Measurements from ENCODE around the gene DIAPH3. TPM values are rescaled to one million over a fixed set of nuclear protein-coding genes. Genes with fewer than 3 reads are reported as not detected.

Gene DIAPH3
- polyA plus RNA-seq, 1 donor from 2014 or later, result 0.37 TPM

DNA sequence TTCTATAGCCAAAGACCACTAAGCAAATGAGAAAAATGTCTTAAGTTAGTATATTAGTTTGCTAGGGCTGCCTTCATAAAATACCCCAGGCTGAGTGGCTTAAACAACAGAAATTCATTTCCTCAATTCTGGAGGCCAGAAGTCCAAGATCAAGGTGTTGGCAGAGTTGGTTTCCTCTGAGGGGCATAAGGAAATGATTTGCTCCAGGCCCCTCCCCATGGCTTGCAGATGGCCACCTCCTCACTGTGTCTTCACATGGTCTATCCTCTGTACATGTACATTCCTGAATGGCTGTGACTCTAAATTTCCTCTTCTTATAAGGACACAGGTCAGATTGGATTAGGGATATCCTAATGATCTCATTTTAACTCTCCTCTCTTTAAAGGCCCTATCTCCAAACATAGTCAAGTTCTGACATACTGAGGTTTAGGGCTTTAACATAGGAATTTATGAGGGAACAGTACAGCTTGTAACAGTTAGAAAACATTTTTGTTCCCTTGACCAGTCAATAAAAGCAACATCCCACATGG is 307.4 kb downstream of the DIAPH3 start:
- Histone ChIP-seq H3F3A (ENCODE audit: insufficient read depth, low read length, poor library complexity, severe bottlenecking) (no peaks in the 10 kb centered on the region), H3K9me3 (ENCODE audit: low read length) (no peaks in the 10 kb centered on the region), H2AFZ (ENCODE audit: low read depth, low read length) (no peak overlapping the region), H3K4me3 (ENCODE audit: low read length) (no peak overlapping the region), H3K27ac (ENCODE audit: low read length) (no peak overlapping the region), H3K9ac (ENCODE audit: low read length) (no peak overlapping the region), H4K20me1 (ENCODE audit: insufficient read depth) (no peaks in the 10 kb centered on the region), H3K27me3 (ENCODE audit: insufficient read depth, low read depth, low read length) (no peaks in the 10 kb centered on the region), H3K4me2 (ENCODE audit: low read length) (no peak overlapping the region), H3K79me2 (replicated peaks; ENCODE audit: insufficient read depth, low read length) (no peaks in the 10 kb centered on the region), H3K9me2 (ENCODE audit: insufficient read depth, low read length) (no peaks in the 10 kb centered on the region), H3K36me3 (ENCODE audit: insufficient read depth, low read length) (no peaks in the 10 kb centered on the region)
- TF ChIP-seq MXI1 (conservative IDR thresholded peaks at IDR 0.05; ENCODE audit: poor library complexity, severe bottlenecking), result no peak
- TF ChIP-seq SMC3 (conservative IDR thresholded peaks at IDR 0.05; ENCODE audit: poor library complexity), result no peak
- no peak for TF ChIP-seq TAF1 (IDR thresholded peaks at IDR 0.05; ENCODE audit: low read depth)
- no peak for TF ChIP-seq EZH2 (IDR thresholded peaks at IDR 0.05; ENCODE audit: borderline replicate concordance, insufficient read depth, low read length, poor library complexity, severe bottlenecking)
- no peak for TF ChIP-seq POLR2AphosphoS5 (IDR thresholded peaks at IDR 0.05)
- no peak for TF ChIP-seq RAD21 (conservative IDR thresholded peaks at IDR 0.05)
- TF ChIP-seq REST (IDR thresholded peaks at IDR 0.05; ENCODE audit: borderline replicate concordance), result no peak
- TF ChIP-seq, protein P1, sequence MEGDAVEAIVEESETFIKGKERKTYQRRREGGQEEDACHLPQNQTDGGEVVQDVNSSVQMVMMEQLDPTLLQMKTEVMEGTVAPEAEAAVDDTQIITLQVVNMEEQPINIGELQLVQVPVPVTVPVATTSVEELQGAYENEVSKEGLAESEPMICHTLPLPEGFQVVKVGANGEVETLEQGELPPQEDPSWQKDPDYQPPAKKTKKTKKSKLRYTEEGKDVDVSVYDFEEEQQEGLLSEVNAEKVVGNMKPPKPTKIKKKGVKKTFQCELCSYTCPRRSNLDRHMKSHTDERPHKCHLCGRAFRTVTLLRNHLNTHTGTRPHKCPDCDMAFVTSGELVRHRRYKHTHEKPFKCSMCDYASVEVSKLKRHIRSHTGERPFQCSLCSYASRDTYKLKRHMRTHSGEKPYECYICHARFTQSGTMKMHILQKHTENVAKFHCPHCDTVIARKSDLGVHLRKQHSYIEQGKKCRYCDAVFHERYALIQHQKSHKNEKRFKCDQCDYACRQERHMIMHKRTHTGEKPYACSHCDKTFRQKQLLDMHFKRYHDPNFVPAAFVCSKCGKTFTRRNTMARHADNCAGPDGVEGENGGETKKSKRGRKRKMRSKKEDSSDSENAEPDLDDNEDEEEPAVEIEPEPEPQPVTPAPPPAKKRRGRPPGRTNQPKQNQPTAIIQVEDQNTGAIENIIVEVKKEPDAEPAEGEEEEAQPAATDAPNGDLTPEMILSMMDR (IDR thresholded peaks at IDR 0.05; ENCODE audit: poor library complexity, severe bottlenecking), result no peak
- no peak for TF ChIP-seq EP300 (conservative IDR thresholded peaks at IDR 0.05; ENCODE audit: poor library complexity, severe bottlenecking)

GRCh38 chr13:59846845-59847620 is 316.7 kb downstream of the DIAPH3 start:
- Histone ChIP-seq H3K9me2 (ENCODE audit: insufficient read depth, low read length) (no peaks in the 10 kb centered on the region), H3K9ac (ENCODE audit: low read length) (no peak overlapping the region), H3K79me2 (replicated peaks; ENCODE audit: insufficient read depth, low read length) (no peaks in the 10 kb centered on the region), H3K4me2 (ENCODE audit: low read length) (no peak overlapping the region), H3K27ac (ENCODE audit: low read length) (no peak overlapping the region), H4K20me1 (ENCODE audit: insufficient read depth) (no peaks in the 10 kb centered on the region), H2AFZ (ENCODE audit: low read depth, low read length) (no peak overlapping the region), H3K4me3 (ENCODE audit: low read length) (no peak overlapping the region), H3K36me3 (ENCODE audit: insufficient read depth, low read length) (no peaks in the 10 kb centered on the region), H3F3A (ENCODE audit: insufficient read depth, low read length, poor library complexity, severe bottlenecking) (no peaks in the 10 kb centered on the region), H3K9me3 (ENCODE audit: low read length) (no peaks in the 10 kb centered on the region), H3K27me3 (ENCODE audit: insufficient read depth, low read depth, low read length) (no peaks in the 10 kb centered on the region)
- TF ChIP-seq RAD21 (conservative IDR thresholded peaks at IDR 0.05), result no peak
- TF ChIP-seq, protein P1 (IDR thresholded peaks at IDR 0.05; ENCODE audit: poor library complexity, severe bottlenecking), result no peak
- no peak for TF ChIP-seq SMC3 (conservative IDR thresholded peaks at IDR 0.05; ENCODE audit: poor library complexity)
- TF ChIP-seq EZH2 (IDR thresholded peaks at IDR 0.05; ENCODE audit: borderline replicate concordance, insufficient read depth, low read length, poor library complexity, severe bottlenecking), result no peak
- TF ChIP-seq TAF1 (IDR thresholded peaks at IDR 0.05; ENCODE audit: low read depth), result no peak
- no peak for TF ChIP-seq MXI1 (conservative IDR thresholded peaks at IDR 0.05; ENCODE audit: poor library complexity, severe bottlenecking)
- no peak for TF ChIP-seq POLR2AphosphoS5 (IDR thresholded peaks at IDR 0.05)
- no peak for TF ChIP-seq EP300 (conservative IDR thresholded peaks at IDR 0.05; ENCODE audit: poor library complexity, severe bottlenecking)
